MM.1S (cell line): Measurements from ENCODE around the gene PNMA8C.

Source experiments
- DNase-seq: peaks from one replicate; pipeline ENCODE4 v3.0.0-alpha.2; 2015
- H2AFZ ChIP-seq: fragments of 300-600 bp; sonication (generic); 2 replicates; pipeline ENCODE4 v1.6.0; 2016; ENCODE audit warnings: antibody characterized with exemption, low read length
- H3F3A ChIP-seq: fragments of 300-600 bp; sonication (generic); 2 replicates; pipeline ENCODE4 v1.6.1; 2016; ENCODE audit warnings: mild to moderate bottlenecking, antibody characterized with exemption, low read length, moderate library complexity, mixed read lengths; ENCODE audit not compliant: insufficient read depth
- H3K27ac ChIP-seq: fragments of 300-600 bp; sonication (generic); 2 replicates; pipeline ENCODE4 v1.5.1; 2016; ENCODE audit warnings: mild to moderate bottlenecking, low read length
- H3K27me3 ChIP-seq: fragments of 300-600 bp; sonication (generic); replicated peaks from 2 replicates; pipeline ENCODE4 v1.6.0; 2016; ENCODE audit warnings: low read length; ENCODE audit not compliant: insufficient read depth
- H3K36me3 ChIP-seq: fragments of 300-600 bp; sonication (generic); replicated peaks from 2 replicates; pipeline ENCODE4 v1.6.1; 2016; ENCODE audit warnings: mild to moderate bottlenecking, low read length, mixed read lengths; ENCODE audit not compliant: insufficient read depth
- H3K4me1 ChIP-seq: fragments of 300-600 bp; sonication (generic); 2 replicates; pipeline ENCODE4 v1.6.1; 2016; ENCODE audit warnings: low read length, mixed read lengths
- H3K4me2 ChIP-seq: fragments of 300-600 bp; sonication (generic); 2 replicates; pipeline ENCODE4 v1.6.0; 2016; ENCODE audit warnings: low read depth, low read length
- H3K4me3 ChIP-seq: fragments of 300-600 bp; sonication (generic); 2 replicates; pipeline ENCODE4 v1.5.1; 2016; ENCODE audit warnings: low read length, mixed read lengths
- H3K79me2 ChIP-seq: fragments of 300-600 bp; sonication (generic); 2 replicates; pipeline ENCODE4 v1.6.1; 2016; ENCODE audit warnings: mixed run types, low read length, mixed read lengths
- H3K9ac ChIP-seq: fragments of 300-600 bp; sonication (generic); 2 replicates; pipeline ENCODE4 v1.6.1; 2016; ENCODE audit warnings: low read length, mixed read lengths
- H3K9me2 ChIP-seq: fragments of 300-600 bp; sonication (generic); replicated peaks from 2 replicates; pipeline ENCODE4 v1.6.1; 2016; ENCODE audit warnings: mild to moderate bottlenecking, low read length, mixed read lengths; ENCODE audit not compliant: insufficient read depth
- H3K9me3 ChIP-seq: fragments of 300-600 bp; sonication (generic); replicated peaks from 2 replicates; pipeline ENCODE4 v1.6.1; 2016; ENCODE audit warnings: mild to moderate bottlenecking, low read length, mixed read lengths; ENCODE audit not compliant: insufficient read depth
- H4K20me1 ChIP-seq: fragments of 300-600 bp; sonication (generic); 2 replicates; pipeline ENCODE4 v1.6.1; 2016; ENCODE audit warnings: mild to moderate bottlenecking, low read length, moderate library complexity, mixed read lengths; ENCODE audit not compliant: insufficient read depth
- EZH2 ChIP-seq: fragments of 300-600 bp; sonication (generic); optimal IDR thresholded peaks from 2 replicates; pipeline ENCODE3; 2017; ENCODE audit warnings: low read depth, mild to moderate bottlenecking, antibody characterized with exemption, low read length, mixed read lengths
- EZH2phosphoT487 ChIP-seq: fragments of 300-600 bp; sonication (generic); IDR thresholded peaks from 2 replicates; pipeline ENCODE4 v1.6.1; 2018; ENCODE audit warnings: antibody characterized with exemption, low read length
- TF ChIP-seq, protein P1 (sequence below): fragments of 300-600 bp; sonication (generic); IDR thresholded peaks from 2 replicates; pipeline ENCODE4 v1.5.1; 2016; ENCODE audit warnings: antibody characterized with exemption, low read length, mixed read lengths

The PNMA8C gene

DNA sequence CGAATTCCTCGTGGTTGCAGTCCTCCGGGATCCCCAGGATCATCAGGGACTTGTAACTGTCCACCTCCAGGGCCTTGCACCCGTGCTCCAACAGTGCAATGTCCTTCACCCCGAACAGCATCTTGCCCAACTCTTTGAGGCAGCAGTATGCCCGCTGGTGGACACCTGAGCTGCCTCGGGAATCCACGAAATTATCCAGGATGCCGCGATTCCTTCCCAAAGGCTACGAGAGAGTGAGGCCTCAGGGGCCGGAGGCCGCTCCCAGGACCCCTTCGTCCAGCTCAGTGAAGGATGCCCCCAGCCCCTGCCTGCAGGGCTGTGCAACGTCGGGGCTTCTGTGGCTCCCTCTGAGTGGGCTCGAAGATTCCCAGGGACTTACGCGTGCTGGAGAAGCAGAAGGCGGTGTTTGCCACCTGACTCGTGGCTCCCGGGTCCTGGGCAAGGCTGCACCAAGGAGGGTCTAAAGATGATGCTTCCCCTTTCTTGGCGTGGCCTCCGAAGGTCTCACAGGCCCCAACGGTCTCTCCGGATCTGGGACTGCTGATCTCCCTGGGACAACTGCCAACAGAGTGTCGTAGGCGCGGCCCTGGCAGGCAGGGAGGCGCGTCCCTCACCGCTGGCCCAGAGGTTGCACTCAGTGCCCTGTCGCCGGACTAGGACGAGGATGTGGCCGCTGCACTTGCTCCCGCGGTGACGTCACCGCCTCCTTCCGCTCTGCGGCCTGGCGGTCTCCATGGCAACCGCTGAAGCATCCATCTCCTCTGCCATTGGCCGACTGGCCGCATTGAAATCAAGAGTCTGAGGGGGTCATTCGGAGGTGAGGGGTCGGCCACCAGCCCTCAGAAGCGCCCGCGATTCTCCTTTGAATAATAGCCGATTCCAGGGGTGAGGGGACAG is at the start of gene PNMA8C:
TSS of gene PNMA8C (minus strand) at position 698 of the 897 bp plus-strand sequence. CDS start at position 121, 577 bp downstream.
- H2AFZ ChIP-seq, result no peak within 1 kb of the TSS

DNA sequence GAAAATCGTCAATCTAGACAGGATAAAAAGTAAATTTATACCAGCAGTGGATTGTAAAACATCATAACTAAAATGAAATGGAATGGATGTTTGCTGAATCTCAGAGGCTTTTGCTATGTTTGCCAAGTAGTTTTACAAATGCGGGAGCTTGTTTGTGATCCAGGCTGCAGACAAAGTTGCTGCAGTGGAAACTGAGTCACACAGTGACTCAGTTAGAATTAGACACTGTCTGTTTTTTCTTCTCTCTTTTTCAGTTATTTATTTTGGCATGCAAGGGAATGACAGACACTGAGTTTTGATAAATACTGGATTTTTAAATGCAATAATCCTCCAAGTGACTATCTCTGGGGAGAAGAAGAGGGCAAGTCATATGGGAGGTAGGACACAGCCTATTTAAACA is 47.2 kb upstream of the PNMA8C start:
- H3K9ac ChIP-seq, result no peak overlapping the region
- no peak overlapping the region for H2AFZ ChIP-seq
- H3K4me2 ChIP-seq, result no peak overlapping the region
- no peak overlapping the region for H3K4me3 ChIP-seq
- H3K36me3 ChIP-seq, result no peaks in the 10 kb centered on the region
- H3K9me2 ChIP-seq, result no peaks in the 10 kb centered on the region
- H3K4me1 ChIP-seq, result no peaks in the 10 kb centered on the region
- H4K20me1 ChIP-seq, result no peaks in the 10 kb centered on the region
- H3K79me2 ChIP-seq, result no peaks in the 10 kb centered on the region
- H3K27me3 ChIP-seq, result peaks cover 84% of the 10 kb centered on the region
- no peak for TF ChIP-seq EZH2phosphoT487
- TF ChIP-seq, protein P1, sequence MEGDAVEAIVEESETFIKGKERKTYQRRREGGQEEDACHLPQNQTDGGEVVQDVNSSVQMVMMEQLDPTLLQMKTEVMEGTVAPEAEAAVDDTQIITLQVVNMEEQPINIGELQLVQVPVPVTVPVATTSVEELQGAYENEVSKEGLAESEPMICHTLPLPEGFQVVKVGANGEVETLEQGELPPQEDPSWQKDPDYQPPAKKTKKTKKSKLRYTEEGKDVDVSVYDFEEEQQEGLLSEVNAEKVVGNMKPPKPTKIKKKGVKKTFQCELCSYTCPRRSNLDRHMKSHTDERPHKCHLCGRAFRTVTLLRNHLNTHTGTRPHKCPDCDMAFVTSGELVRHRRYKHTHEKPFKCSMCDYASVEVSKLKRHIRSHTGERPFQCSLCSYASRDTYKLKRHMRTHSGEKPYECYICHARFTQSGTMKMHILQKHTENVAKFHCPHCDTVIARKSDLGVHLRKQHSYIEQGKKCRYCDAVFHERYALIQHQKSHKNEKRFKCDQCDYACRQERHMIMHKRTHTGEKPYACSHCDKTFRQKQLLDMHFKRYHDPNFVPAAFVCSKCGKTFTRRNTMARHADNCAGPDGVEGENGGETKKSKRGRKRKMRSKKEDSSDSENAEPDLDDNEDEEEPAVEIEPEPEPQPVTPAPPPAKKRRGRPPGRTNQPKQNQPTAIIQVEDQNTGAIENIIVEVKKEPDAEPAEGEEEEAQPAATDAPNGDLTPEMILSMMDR, result no peak
- no peak overlapping the region for H3K27ac ChIP-seq
- no peak for DNase-seq
- H3K9me3 ChIP-seq, result no peaks in the 10 kb centered on the region
- no peaks in the 10 kb centered on the region for H3F3A ChIP-seq

More for the DNA sequence above, at the start of gene PNMA8C:
- H3F3A ChIP-seq, result no peaks in the 10 kb centered on the region
- no peaks in the 10 kb centered on the region for H3K79me2 ChIP-seq
- no peaks in the 10 kb centered on the region for H3K9me3 ChIP-seq
- H3K36me3 ChIP-seq, result no peaks in the 10 kb centered on the region
- no peak within 1 kb of the TSS for H3K27ac ChIP-seq
- no peaks in the 10 kb centered on the region for H3K9me2 ChIP-seq
- H3K4me1 ChIP-seq, result peaks cover 4% of the 10 kb centered on the region; the same call in 1 of the 2 replicates
- H4K20me1 ChIP-seq, result no peaks in the 10 kb centered on the region
- H3K4me2 ChIP-seq, result peak within 1 kb of the TSS; percentile 45
- H3K27me3 ChIP-seq, result peaks cover 88% of the 10 kb centered on the region
- no peak for DNase-seq
- TF ChIP-seq EZH2 (no peak), EZH2phosphoT487 (no peak)
- TF ChIP-seq, protein P1, result no peak
- no peak within 1 kb of the TSS for H3K9ac ChIP-seq
- H3K4me3 ChIP-seq, result no peak within 1 kb of the TSS

DNA sequence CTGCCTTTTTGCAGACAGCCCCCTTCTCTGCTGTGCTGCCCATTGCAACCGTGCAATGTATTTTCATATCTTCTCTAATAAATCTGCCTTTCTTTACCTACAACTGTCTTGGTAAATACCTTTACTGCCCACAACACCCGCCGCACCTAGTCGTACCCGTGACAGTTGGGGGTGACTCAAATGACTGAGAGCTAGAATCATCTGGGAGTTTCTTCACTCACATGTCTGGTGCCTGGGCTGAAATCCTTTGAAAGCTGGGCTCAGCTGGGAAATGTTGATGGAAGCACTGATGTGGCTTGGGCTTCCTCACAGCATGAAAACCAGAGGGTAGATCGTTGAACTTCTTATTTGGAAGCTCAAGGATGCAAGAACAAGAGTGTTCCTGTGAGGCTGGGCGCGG is 45.5 kb upstream of the PNMA8C start:
- H3K9ac ChIP-seq, result no peak overlapping the region
- no peaks in the 10 kb centered on the region for H3K36me3 ChIP-seq
- no peaks in the 10 kb centered on the region for H3K4me1 ChIP-seq
- no peaks in the 10 kb centered on the region for H4K20me1 ChIP-seq
- no peak overlapping the region for H2AFZ ChIP-seq
- TF ChIP-seq EZH2phosphoT487 (no peak), EZH2 (no peak)
- TF ChIP-seq, protein P1, result no peak
- no peaks in the 10 kb centered on the region for H3K9me2 ChIP-seq
- no peaks in the 10 kb centered on the region for H3K9me3 ChIP-seq
- no peaks in the 10 kb centered on the region for H3F3A ChIP-seq
- no peaks in the 10 kb centered on the region for H3K79me2 ChIP-seq
- no peak overlapping the region for H3K4me3 ChIP-seq
- H3K27ac ChIP-seq, result no peak overlapping the region
- DNase-seq, result no peak
- no peak overlapping the region for H3K4me2 ChIP-seq
- H3K27me3 ChIP-seq, result peaks cover 86% of the 10 kb centered on the region
